NCI-H82 (cell line): ENCODE measurements around the gene KDM1A.
A peak's percentile ranks its signal among the peaks of the same experiment; 100 is the strongest.

Experiments used
- DNase-seq: peaks from one replicate; lab custom pipeline; 2025; lab: John Stamatoyannopoulos, UW

The KDM1A gene

DNA sequence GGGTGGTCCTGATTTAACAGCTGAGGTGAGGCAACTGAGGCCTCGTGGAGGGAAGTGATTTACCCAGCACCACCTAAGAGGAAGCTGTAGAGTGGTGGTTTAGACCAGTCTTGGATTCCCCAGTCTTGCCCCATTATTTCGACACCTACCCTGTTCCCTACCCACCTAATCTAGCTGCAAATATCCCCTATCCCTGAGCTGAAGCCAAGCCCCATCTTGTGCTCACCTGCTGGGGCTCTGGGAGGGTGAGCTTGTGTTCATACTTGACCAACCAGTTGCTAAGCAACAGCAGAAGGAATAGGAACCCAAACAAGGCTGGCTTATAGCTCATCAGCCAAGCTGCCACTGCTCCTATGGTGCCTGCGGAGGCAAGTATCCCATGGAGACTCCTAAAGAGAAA is 5.6 kb upstream of the KDM1A start:
- peak; percentile 93 for DNase-seq

DNA sequence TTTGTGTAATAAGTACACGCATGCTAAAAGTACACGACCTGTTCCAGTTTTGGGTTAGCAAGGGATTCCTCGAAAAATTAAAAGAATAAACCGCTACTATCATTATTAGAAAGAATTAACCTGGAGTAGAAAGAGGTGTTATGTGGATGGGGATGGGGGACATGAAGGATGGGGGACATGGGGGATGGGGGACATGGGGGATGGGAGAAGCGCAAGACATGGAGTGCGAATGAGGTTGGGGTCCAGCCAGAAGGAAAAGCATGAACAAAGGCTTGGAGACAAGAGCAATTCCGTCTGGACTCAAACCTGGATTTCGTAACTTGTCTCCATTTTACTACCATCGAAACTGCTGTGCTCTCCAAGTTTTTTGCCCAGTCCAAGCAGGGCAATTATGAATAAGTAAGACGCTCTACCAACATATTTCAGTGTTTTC is 591 bp upstream of the KDM1A start:
- peak; percentile 53 for DNase-seq

DNA sequence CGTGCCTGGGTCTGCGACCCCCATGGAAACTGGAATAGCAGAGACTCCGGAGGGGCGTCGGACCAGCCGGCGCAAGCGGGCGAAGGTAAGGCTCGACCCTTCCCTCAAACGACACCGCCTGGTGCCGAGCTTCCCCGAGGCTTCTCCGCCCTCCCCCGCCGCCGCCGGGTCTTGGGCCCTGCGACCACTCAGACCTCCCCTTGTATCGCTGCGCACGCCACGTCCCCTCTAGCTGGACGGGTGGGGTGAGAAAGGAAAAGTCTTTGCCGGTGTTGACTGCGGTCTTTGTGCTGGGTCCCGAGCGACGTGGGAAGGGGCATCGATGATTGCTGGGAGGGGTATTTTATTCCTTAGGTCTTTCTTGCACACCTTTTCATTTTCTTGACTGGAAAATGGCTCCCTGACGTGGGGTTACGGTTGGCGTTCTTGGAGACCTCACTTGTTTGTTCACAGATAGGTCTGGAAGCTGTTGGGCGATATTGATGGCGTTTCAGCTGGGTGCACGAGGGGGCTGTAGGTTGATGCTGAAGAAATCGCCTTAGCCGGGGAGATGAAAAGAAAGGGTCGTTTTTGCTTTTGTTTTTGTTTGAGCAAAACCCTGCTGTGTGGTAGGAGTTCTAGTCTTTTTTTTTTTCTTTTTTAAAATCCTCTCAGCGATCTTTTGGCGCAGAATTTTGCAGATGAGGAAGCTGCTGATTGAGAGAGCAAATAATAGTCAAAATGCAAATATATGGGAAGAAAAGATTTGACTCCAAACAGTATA is 776 bp downstream of the KDM1A start:
- peak; percentile 80 for DNase-seq

DNA sequence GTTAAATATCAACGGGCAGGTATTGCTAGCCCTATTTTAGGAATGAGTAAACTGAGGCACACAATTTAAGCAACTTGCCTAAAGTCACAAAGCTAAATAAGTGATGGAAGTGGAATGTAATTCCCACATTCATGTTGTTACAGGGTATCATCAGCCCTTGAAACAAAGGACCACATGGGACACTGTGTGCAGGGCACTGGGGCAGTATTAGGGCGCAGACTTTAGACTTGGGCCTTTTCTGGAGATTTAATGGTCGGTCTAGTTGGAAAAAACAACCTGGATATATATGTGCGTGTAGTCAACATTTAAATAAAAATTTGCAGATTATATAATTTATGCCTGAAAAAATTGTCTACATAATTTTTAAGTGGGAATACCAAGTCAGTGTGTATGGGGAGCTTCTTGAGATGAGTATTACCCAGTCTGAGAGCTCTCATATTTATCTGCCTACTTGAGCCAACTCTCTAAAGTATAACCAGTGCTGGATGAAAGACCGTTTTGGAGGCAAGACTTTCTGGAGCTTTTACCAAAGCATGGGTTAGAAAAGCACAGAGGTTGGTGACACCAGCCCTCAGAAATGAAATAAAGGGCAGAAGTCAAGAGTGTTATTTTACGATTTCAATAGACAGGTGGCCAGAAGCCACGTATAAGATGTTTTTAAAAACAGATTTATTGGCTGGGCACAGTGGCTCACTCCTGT is 1.6 kb downstream of the KDM1A start:
- peak; percentile 72 for DNase-seq

DNA sequence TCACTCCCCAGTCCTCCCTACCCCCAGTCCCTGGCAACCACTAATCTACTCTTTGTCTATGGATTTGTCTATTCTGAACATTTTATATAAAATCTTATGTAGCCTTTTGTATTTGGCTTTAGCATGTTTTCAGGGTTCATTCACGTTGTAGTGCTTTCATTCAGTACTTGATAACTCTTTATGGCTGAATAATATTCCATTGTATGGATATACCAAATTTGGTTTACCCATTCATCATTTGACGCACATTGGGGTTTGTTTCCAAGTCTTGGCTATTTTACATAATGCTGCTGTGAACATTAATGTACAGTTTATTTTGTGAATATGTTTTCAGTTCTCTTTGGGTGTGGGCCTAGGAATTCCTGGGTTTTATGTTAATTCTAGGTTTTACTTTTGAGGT is 2.6 kb downstream of the KDM1A start:
- DNase-seq: no peak

DNA sequence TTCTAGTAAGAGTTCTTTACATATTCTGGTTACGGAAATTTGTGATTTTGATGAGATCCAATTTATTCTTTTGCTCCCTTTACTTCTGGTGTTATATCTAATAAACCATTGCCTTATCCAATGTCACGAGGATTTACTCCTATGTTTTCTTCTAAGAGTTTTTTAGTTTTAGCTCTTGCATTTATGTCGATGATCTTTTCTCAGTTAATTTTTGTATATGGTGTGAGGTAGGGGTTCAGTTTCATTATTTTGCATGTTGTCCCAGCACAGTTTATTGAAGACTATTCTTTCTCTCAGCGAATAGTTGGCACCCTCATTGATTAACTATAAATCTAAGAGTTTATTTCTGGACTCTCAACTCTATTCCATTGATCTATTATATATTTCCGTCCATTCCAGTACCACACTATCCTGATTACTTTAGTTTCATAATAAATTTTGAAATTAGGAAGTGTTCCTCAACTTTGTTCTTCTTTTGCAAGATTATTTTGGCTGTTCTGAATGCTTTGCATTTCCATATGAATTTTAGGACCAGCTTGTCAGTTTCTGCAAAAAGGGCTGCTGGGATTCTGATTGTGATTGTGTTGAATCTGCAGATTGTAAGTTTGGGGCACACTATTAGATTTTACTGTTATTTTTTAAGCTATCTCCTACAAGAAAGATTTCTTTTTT is 4.0 kb downstream of the KDM1A start:
- no peak for DNase-seq

DNA sequence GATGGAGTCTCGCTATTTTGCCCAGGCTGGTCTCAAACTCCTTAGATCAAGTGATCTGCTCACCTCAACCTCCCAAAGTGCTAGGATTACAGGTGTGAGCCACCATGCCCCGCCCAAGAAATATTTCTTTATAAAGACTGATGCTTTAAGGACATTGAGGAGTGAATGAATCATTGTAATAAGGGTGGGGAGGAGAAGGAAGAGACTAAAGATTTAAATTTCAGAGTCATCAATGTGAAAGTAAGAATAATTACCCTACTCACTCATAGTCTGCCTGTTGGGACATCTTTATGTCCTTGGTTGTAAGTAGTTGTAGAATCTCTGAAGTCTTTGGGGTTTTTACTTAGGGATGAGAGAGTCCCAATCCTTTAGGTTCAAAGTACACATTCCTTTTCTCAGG is 7.3 kb downstream of the KDM1A start:
- no peak for DNase-seq

DNA sequence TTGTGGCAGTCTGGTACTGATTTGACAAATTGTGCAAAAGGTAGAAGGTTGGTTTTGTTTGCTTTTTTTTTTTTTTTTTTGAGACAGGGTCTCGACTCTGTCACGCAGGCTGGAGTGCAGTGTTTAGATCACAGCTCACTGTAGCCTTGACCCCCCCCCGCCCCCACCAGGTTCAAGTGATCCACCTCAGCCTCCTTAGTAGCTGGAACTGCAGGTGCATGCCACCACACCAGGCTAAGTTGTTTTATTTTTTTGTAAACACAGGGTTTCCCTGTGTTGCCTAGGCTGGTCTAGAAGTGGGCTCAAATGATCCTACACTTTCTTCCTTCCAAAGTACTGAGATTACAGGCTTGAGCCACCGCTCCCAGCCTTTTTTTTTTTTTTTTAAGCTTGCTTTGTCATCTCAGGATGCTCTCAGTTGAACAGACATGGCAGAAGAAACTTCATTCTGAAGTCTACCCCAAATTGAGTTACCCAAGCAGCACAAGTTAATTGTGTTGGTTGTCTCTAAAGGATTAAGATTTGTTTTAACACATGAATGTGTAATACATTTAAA is 8.2 kb downstream of the KDM1A start:
- no peak for DNase-seq

DNA sequence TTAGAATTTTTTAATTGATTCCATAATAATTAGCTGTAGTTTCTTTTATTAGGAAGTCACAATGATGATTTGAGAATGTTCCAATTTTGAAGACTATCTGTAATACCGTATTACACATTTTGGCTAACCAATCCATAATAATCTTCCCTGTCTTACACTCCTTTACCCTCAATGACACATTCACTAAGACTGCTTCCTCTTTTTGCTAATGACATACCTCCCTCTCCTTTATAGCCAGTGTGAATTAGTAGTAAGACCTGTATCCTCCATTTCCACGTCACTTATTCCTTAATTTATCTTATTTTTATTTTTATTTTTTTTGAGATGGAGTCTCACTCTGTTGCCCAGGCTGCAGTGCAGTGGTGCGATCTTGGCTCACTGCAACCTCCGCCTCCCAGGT is 10.1 kb downstream of the KDM1A start:
- no peak for DNase-seq

DNA sequence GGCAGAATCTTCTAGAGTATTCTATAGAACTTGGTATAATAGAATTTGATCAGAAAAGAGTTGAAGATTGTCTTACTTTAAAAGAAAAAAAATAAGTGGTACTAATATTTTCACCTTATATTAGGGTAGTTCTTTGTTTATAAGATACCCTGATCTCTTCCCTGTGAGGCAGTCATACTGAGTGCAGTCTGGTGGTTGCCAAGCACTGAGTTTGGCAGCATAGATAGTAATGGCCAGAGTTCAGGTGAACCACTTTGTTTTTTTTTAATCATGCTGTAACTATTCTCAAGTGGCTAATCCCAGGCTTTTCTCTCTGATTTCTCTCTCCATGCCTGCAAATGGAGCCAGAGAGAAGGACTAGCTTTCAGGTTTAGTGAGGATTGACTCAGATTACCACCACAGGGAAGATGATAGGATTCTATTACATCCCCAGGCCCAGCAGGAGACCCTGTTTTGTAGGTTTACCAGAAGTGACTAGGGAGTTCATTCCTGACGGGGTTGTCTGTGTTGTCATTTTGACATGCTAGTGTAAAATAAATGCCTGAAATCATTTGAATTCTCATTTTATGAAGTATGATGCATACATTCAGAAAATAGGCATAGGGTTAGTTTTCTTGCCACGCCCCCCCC is 16.7 kb downstream of the KDM1A start:
- DNase-seq: peak; percentile 82

DNA sequence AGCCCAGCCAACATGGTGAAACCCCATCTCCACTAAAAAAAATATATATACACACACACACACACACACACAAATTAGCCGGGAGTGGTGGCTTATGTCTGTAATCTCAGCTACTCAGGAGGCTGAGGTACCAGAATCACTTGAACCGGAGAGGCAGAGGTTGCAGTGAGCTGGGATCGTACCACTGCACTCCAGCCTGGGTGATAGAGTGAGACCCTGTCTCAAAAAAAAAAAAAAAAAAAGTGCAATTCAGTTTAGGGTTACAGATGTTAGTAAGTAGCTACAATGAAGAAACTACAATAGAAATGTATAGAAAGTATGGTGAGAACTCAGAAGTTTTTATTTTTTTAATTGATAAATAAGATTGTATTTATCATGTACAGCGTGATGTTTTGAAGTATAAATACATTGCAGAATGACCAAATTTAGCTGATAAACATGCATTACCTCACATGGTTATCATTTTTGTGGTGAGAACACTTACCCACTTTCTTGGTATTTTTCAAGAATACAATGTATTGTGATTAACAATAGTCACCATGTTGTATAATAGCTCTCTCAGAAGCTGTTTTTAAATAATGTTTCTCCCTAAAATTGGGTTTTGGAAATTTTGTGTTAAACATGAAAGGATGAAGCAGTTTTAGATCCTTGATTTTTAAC is 17.9 kb downstream of the KDM1A start:
- DNase-seq: no peak

DNA sequence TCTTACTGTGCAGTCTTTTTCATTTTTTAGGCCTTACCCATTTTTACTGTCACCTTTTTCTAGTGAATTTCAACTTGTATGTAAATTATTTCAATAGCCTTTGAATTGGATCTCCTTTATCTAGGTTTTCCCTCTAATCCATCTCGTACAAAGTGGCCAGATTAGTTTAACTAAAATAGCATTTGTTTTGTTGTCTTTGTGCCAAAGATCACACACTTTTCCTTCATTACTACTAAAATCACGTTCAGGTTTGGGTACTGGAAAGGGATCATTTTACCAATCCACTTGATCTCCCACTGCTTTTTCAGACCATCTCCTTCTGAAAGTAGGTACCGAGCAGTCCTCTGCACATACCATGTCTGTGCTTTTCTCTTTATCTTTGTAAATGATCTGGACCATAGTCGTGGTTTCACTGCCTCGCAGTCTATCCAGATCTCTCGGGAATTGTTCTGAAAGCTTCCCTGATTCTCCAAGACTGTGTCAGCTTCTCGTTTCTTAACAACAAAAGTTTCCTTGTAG is 20.1 kb downstream of the KDM1A start:
- no peak for DNase-seq

DNA sequence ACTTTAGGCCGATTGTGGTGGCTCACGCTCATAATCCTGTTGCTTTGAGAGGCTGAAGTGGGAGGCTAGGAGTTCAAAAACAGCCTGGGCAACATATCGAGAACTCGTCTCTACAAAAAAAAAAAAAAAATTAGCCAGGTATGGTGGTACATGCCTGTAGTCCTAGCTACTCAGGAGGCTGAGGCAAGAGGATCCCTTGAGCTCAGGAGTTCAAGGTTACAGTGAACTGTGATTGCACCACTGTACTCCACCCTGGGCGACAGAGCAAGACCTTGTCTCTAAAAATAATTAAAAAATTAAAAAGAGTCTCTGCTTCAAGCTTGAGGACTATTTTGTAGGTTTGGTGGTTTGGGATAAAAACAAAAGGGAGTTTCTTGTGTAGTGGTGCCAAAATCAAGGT is 21.2 kb downstream of the KDM1A start:
- DNase-seq: no peak

DNA sequence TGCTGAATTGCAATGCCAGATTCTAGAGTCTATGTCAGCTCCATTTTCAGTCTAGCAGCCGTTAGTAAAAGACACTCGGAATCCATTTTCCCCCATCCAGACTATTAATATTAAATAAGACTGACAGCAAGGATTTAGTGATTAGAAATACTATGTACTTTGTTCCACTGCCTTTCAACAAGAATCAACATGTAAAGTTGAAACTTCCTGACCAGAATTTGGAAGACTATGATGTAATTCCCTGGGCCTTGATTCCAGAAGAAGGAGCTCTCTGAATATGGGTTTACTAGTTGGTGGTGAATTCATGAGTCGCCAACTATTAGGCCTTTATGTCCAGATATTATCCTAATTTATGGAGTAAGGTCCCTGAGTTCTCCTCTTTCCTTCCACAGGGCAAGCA is 24.8 kb downstream of the KDM1A start:
- no peak for DNase-seq

DNA sequence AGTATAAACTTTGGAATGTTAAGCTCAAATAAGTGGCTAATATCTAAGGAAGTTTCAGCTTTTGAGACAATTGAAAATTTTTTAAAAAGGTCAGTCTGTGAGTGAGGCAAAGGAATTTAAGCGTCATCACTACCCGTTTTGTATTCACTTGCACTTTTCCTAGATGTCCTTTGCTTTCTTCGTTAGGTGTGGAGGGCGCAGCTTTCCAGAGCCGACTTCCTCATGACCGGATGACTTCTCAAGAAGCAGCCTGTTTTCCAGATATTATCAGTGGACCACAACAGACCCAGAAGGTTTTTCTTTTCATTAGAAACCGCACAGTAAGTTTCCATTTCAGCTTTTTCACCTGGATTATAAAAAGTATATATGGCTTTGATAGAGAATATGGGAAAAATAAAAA is 30.9 kb downstream of the KDM1A start:
- no peak for DNase-seq

DNA sequence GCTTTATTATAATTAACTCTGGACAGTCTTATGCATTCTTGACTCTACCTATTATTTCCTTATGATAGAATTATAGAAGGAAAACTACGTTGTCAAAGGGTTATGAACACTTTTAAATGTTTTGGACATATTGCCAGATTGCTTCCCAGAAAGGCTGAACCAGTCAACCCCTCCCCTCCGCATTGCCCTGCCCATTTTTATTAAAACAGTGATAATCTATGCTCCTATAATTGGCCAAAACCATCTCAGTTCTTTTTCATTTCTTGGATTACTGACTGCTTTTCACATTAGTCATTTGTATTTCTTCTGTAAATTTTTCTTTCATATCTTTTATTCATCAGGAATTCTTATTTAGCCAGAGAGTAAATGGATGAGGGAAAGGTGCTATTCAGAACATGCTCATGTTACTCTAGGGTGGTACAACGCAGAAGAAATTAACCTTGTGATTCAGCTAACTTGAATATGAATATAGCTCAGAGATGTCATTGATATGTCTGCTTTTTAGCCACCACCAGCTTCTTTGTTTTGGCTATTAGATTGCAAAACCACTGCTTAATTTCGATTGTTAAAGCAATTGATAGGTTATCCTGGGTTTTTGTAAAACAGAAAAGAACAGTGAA is 32.1 kb downstream of the KDM1A start:
- no peak for DNase-seq

DNA sequence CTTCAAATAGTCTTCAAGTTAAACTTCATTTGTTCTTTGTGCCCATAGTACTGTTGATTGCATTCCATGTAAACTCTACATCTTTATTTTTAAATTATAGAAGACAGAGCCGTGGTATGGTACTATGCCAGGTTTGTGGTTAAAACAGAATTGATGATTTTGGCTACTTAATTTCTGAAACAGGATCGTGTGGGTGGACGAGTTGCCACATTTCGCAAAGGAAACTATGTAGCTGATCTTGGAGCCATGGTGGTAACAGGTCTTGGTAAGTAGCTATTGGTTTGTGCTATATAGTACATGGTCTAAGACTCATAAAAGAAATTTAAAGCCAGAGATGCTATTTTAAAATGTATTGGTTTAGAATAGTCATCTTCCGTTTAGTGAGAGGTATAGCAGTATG is 38.0 kb downstream of the KDM1A start:
- DNase-seq: no peak

DNA sequence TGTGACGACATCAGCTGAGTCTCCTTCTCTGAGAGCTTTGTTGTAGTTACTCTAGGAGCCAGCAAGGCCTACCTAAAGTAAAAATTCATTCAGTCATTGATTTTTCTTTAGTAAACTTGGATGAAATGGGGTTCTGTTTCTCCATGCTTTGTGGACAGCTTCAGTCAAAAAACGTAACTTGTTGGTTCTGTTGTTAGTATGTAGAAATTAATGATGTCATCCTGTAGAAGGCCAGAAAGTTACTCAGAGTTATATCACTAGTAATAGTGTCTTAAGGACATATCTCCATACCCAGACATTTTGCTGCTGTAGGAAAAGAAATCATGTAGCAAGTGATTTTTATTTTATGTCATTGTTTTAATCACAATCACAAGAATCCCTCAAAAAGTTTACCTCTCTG is 43.0 kb downstream of the KDM1A start:
- no peak for DNase-seq

DNA sequence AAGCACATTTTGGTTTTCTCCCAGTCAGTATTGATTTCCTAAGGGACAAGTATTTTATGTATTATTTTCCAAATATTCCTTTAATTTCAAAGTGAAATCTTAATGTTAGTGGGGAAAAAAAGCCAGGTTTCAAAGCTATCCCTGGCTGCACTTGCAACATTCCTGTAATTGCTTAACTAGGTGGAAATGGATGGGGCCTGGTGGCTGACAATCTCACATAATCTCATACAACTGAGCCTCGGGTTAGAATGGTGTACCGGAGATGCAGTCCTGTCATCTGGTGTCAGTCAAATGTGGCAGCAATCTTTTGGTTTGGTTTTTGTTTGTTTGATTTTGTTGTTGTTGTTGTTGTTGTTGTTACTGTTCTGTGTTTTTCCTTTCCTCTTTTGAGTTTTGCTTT is 46.1 kb downstream of the KDM1A start:
- DNase-seq: no peak

DNA sequence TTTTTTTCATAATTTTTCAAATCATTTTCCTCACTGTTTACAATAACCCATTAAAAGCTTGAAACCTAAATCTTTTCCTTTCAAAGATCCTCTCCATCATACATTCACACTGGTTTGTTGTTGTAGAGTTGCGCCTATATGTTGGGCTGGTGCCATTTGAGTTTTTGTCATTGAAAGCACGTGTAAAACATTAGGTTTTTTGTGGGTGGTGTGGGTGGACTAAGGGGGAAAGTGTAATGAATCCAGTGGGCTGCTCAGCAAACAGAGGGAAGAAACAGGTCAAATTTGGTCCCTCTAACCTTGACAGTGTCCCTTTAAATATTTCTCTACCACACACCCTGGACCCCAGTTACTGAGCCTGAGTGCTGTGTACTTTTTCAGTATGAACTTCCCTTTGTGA is 46.8 kb downstream of the KDM1A start:
- no peak for DNase-seq

DNA sequence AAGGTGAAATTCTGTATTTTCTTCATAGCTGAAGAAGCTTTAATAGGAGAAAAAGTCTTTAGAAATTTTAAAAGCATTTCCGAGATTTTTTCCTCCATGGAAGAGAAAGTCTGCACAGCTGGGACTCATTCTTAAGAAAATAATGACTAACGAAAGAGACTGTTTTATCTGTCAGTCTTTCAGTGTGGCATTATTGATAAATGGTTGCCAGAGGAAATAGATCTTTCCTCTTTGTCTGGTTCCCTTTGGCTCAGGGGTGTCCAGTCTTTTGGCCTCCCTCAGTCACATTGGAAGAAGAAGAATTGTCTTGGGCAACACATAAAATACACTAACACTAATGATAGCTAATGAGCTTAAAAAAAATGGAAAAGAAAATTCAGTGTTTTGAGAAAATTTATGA is 49.9 kb downstream of the KDM1A start:
- no peak for DNase-seq
